Measurements from ENCODE around the gene MT1G. TPM values are rescaled to one million over a fixed set of nuclear protein-coding genes. Genes with fewer than 3 reads are reported as not detected.
"Not testable (repeated sequence)": the region's sequence is repeated elsewhere in the genome, so short reads cannot be mapped to it uniquely, and the experiment has no call there.

Gene MT1G
- total RNA-seq, result 26.3 TPM

DNA sequence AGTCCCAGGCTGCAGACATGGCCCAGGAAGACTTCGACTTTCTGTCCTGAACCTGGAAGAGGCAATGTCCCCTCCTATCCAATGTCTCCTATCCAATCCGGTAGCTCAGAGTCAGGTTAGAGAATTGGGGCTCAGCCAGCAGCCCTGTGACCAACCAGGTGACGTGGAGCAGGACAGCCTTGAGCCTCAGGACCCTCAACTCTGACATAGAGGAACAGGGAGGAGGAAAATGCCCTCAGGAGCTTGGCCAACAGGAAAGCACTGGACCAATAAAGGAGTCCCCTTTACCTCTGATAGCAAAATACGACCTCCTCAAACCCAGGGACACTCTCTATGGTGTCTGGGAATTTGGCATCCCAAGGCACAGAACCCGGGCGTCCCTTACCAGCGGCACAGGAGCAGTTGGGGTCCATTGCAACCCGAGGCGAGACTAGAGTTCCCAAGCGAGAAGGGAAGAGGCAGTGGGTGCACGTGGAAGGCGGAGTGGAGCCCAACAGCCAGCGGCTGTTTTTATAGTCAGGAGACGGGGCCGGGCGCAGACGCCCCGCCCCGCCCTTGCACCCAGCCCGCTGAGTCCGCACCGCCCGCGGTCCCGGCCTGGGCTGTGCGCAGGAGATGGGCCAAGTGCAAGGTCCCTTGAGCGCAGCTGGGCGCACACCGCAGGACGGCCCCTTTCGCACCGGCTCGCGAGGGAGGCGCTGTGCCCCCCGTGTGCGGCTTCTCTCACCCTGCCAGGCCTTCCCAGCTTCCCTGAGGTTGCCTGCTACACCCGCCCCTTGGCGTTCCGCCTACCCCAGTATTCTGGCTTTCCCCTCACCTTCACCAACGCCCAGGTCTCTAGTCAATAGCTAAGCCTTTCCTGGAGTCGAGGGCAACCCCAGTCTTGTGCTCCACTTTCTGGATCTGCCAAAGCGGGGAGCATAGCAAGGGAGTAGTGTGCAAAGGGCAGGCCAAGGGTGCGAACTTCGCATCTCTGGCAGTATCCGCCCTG, at the start of gene MT1G:
TSS of gene MT1G (minus strand) at position 485 of the 991 bp plus-strand sequence. CDS start at position 413, 72 bp downstream.
- peak; percentile 80 for ATAC-seq

GRCh38 chr16:56717532-56717931, 49.7 kb upstream of the MT1G start:
- ATAC-seq, result not testable (repeated sequence)

DNA sequence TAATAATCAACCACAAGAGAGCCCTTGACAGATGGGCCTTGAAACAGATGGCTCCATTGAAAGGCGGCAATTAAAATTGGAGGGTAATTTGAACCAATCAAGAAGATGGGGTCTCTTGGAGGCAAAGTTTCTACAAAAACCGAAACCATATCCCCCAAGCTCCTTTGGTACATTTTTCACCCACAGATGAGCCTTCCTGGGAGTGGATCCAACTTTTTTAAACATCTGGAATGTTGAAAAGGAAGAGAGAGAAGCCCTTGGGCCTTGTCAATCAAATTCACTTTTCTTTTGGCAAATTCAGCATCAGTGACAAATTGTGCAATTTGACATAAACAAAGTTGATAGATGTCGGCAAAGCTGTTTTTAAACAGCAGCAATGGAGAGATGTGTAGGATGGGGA, 48.9 kb upstream of the MT1G start:
- ATAC-seq, result no peak

DNA sequence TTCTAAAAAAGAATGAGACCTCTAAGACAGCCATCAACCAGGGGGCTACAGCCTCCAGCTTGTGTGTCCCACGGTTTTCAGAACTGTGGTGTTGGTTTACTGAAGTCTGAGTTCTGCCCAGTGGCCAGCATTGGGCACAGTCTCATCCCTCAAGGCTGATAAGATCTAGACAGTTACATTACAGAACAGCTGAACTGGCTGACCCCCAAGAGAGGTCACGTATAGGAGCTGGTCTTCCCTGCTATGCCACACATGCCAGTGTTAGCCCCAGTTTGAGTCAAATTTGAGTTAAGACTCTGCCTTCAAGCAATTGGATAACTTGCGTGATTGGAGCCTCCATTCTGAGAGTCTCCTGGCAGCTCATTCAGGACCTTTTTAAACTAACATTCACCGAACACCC, 47.3 kb upstream of the MT1G start:
- no peak for ATAC-seq

GRCh38 chr16:56713794-56714193, 45.9 kb upstream of the MT1G start:
- ATAC-seq, result no peak

- no peak for ATAC-seq
Observed at GRCh38 chr16:56711862-56712261, 44.0 kb upstream of the MT1G start.

GRCh38 chr16:56710181-56710737, 42.4 kb upstream of the MT1G start:
- no peak for ATAC-seq

GRCh38 chr16:56709443-56710040, 41.7 kb upstream of the MT1G start:
- no peak for ATAC-seq

GRCh38 chr16:56708525-56709442, 40.9 kb upstream of the MT1G start:
- no peak for ATAC-seq

DNA sequence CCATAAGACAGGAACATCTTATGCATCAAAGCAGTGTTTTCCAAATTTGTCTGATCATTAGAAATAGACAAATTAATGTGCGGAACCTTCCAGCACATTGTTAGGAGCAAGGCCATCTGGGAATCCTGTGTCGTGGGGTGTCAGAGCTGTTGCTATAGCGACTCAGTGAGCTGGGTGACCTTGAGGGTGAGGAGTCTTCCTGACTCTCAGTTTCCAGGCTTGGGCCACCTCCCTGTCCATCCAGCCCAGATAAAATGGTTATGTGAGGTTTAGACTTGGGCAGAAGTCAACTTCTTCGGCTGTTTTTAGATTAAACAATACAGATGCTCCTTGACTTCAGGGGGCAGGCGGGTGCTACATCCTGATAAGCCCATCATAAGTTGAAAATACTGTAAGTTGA, 35.0 kb upstream of the MT1G start:
- ATAC-seq, result no peak

- ATAC-seq, result peak; percentile 5
Observed at GRCh38 chr16:56701534-56701933, 33.7 kb upstream of the MT1G start.

DNA sequence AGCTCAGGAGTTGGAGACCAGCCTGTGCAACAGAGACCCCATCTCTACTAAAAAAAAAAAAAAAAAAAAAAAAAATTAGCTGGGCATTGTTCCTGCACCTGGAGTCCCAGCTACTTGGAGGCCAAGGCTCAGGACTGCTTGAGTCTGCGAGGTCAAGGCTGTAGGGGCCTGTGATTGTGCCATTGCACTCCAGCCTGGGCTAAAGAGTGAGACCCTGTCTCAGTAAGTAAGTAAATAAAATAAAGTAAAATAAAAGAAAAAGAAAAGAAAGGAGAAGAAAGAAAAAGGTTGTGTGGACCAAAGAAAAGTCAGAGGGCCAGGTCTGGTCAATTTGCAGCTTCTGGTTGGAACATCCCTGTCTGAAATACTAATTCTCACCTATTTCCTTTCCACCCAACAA, 32.8 kb upstream of the MT1G start:
- no peak for ATAC-seq

DNA sequence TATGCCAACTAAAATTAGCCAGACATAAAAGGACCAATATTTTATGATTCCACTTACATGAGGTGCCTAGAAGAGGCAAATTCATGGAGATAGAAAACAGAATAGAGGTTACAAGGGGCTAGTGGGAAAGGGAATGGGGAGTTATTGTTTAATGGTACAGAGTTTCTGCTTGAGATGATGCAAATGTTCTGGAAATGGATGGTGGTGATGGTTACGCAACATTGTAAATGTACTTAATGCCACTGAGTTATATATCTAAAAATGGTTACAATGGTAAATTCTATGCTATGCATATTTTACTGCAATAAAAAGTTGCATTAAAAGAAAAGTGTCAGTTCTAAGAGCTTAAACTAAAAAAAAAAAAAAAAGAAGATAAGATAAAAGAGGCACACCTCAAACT, 32.3 kb upstream of the MT1G start:
- ATAC-seq, result no peak

DNA sequence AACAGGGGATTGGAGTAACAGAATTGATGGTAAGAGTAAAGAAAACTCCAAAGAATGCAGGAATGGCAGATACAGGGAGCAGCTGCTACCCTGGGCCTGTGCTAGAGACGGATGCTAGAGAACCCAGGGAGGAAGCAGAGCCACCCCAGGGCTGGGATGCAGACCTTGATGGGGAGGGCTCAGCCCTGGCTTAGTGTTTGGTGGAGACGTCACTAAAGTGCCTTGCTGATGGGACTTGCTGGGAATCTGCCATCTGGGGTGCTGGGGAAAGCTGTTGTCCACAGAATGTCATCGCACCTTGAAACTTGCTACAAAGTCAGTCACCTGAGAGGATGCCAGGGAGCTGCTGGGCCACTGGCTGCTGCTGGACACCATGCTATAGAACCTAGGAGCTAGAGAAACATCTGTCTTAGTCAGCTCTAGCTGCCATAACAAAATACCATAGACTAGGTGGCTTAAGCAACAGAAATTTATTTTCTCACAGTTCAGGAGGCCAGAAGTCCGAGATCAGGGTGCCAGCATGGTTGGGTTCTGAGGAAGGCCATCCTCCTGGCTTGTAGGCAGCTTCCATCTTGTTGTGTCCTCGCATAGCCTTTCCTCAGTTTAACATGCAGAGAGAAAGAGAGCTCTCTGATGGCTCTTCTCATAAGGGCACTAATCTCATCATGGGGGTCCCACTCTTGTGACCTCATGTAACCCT, 29.7 kb upstream of the MT1G start:
- no peak for ATAC-seq

- ATAC-seq, result no peak
Observed at GRCh38 chr16:56695246-56695645, 27.4 kb upstream of the MT1G start.

DNA sequence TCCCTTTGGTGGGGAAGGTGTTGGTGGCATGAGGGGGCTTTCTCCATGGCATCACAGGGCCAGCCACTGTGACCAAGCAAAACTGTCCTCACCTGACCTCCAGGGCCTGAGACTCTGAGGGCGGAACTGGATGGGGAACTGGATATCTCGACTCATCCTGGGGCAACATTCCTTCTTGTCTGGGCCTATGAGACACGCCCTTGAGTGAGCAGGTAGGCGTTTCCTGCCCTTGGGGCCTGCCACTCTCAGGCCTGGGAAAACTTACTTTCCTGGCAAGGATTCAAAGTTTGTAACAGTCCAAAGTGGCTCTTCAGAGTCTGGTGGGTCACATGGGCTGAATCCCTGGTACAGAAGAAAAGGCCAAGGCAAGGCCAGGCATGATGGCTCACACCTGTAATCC, 24.0 kb upstream of the MT1G start:
- peak; percentile 93 for ATAC-seq

DNA sequence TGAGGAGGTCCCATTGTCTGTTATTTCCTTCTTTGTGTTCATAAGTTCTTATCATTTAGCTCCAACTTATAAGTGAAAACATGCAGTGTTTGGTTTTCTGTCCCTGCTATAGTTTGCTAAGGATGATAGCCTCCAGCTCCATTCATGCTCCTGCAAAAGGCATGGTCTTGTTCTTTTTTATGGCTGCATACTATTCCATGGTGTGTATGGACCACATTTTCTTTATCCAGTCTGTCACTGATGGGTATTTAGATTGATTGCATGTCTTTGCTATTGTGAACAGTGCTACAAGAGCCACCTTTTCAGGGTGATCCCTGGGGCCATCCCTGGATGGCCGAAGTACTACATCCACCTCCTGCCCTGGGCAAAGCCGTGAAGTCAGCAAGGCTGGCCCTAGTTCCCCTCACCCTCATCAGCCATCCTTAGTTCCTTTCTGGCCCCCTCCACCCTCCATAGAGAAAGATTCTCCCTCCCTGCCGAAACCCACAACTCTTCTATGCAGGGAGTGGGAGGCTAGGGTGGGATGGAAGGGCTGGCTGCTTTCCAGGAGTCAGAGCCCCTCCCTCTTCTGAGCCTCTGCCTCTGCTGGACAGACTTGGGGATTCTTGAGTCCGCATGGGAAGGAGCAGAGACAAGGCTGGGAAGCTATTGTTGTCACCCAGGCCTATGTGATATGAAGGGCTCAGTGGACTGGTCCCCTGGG, 22.7 kb upstream of the MT1G start:
- no peak for ATAC-seq

DNA sequence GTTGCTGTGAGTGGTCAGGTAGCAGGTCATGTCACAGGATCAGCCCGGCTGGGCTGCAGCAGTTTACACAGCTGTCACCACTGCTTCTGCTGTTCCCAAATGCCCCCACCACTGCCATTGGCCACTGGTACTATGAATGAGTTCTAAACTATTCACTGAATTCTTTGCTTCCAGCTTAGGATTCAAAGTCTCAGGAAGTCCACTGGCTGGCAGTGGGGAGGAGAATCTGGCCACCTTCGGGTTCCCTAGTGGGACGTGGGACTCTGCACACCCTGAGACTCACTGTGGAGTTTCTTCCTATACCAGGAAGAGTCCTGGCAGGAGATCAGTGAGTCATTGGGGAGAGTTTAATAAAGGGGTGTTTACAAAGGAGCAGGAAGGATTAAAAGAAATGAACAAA, 21.3 kb upstream of the MT1G start:
- peak; percentile 70 for ATAC-seq

GRCh38 chr16:56688762-56689161, 20.9 kb upstream of the MT1G start:
- no peak for ATAC-seq

GRCh38 chr16:56686758-56687157, 18.9 kb upstream of the MT1G start:
- ATAC-seq, result no peak

GRCh38 chr16:56684926-56685590, 17.2 kb upstream of the MT1G start:
- ATAC-seq, result no peak

Data from esophagus mucosa (tissue), 1 donor.